ENCODE measurements around the gene GRIP2. TPM values are rescaled to one million over a fixed set of nuclear protein-coding genes. Genes with fewer than 3 reads are reported as not detected.

GRIP2 gene
- total and polyA plus RNA-seq, 2 of the 4 experiments (the other 2 are of a cell fraction), result 0.05 TPM; not detected in 1

GRCh38 chr3:14507757-14508504 lies 32.2 kb downstream of the GRIP2 start:
- intact Hi-C loops (cut with micrococcal nuclease) (loop anchor here (2.0 to 5.0 kb wide), 2 partner anchors 145 to 274 kb away; no protein-coding TSS in a partner anchor), dilution Hi-C loops (cut with HindIII; ENCODE audit: low sequenced_read_pairs, unreplicated experiment) (no loop called here), in situ Hi-C loops (cut with MboI; ENCODE audit: low sequenced_read_pairs) (loop anchor here (10.0 kb wide), 1 partner anchor 417 kb away; no protein-coding TSS in a partner anchor)
- H4K20me1 ChIP-seq (ENCODE audit: insufficient read depth, low read length), result no peaks in the 10 kb centered on the region
- H3K9me3 ChIP-seq (ENCODE audit: control insufficient read depth, insufficient read depth, low read length), result peaks cover 5% of the 10 kb centered on the region
- ChIA-PET POLR2A (ENCODE audit: unreplicated experiment) (no interaction called here), CTCF (interaction anchor here (1.0 to 1.5 kb wide), 2 partner anchors 25 to 305 kb away, joined by 3 to 5 read pairs; no protein-coding TSS in a partner anchor)
- no peak overlapping the region for H2AK5ac ChIP-seq (ENCODE audit: low read depth, low read length)
- H3K9ac ChIP-seq (ENCODE audit: low read depth, low read length), result no peak overlapping the region
- H3K27ac ChIP-seq (ENCODE audit: insufficient read depth, low read length), result no peak overlapping the region
- ATAC-seq (ENCODE audit: low read depth) (no peak), DNase-seq (no peak)
- H3K4me1 ChIP-seq (ENCODE audit: control insufficient read depth, insufficient read depth, low read length), result no peaks in the 10 kb centered on the region
- H3K56ac ChIP-seq (ENCODE audit: extremely low read depth, insufficient read depth, low read length), result no peak overlapping the region
- no peak overlapping the region for H2BK15ac ChIP-seq (ENCODE audit: low read depth, low read length)
- no peak overlapping the region for H2BK5ac ChIP-seq (ENCODE audit: low read depth, low read length, poor library complexity, severe bottlenecking)
- BruUV-seq (replicated peaks), result no TSS peak
- no peak overlapping the region for H2AFZ ChIP-seq (replicated peaks; ENCODE audit: low read length, poor library complexity)
- no peak overlapping the region for H4K8ac ChIP-seq (ENCODE audit: low read depth in 2 of 2, low read length in 2 of 2)
- no peak overlapping the region for H3K4me2 ChIP-seq (ENCODE audit: low read depth, low read length)
- H3K36me3 ChIP-seq (ENCODE audit: control insufficient read depth, insufficient read depth, low read length), result no peaks in the 10 kb centered on the region
- WGBS, 2 experiments (ENCODE audit: extremely low coverage in 2 of 2, insufficient read length in 1 of 2), result 90% methylated on average over 2 of the region's 6 CpGs; no CpG with 5 or more reads in 1 of the 2 experiments
- H3K79me1 ChIP-seq (ENCODE audit: low read depth in 1 of 2, low read length in 2 of 2), result no peaks in the 10 kb centered on the region
- no peak overlapping the region for H2BK20ac ChIP-seq (ENCODE audit: low read depth, low read length)
- no peaks in the 10 kb centered on the region for H3K9me1 ChIP-seq (ENCODE audit: insufficient read depth, low read length)
- TF ChIP-seq USF2 (IDR thresholded peaks at IDR 0.05; ENCODE audit: low read depth, low read length) (no peak), MAZ (IDR thresholded peaks at IDR 0.05; ENCODE audit: borderline replicate concordance, low read depth, low read length) (no peak), RCOR1 (IDR thresholded peaks at IDR 0.05; ENCODE audit: insufficient replicate concordance, low read length) (no peak), MAFK (IDR thresholded peaks at IDR 0.05; ENCODE audit: low read depth, low read length) (no peak), NFE2L2 (IDR thresholded peaks at IDR 0.05; ENCODE audit: low read depth, low read length) (no peak), CHD1 (IDR thresholded peaks at IDR 0.05; ENCODE audit: low read depth, low read length) (no peak), FOS (IDR thresholded peaks at IDR 0.05; ENCODE audit: low read depth, low read length) (no peak), ELK1 (IDR thresholded peaks at IDR 0.05; ENCODE audit: borderline replicate concordance, low read depth, low read length) (no peak), SMC3 (IDR thresholded peaks at IDR 0.05; ENCODE audit: low read depth, low read length) (no peak)
- H4K5ac ChIP-seq (ENCODE audit: low read depth, low read length), result no peak overlapping the region
- H2AK9ac ChIP-seq (replicated peaks; ENCODE audit: low read depth, low read length, poor library complexity), result no peak overlapping the region
- no peak overlapping the region for H2BK120ac ChIP-seq (ENCODE audit: low read depth, low read length)
- H3K23ac ChIP-seq (ENCODE audit: low read depth, low read length), result no peak overlapping the region
- peaks cover 14% of the 10 kb centered on the region for H3K27me3 ChIP-seq (ENCODE audit: control insufficient read depth, insufficient read depth, low read length)
- no peak overlapping the region for H3K4me3 ChIP-seq (ENCODE audit: insufficient read depth, low read depth, low read length)
- H3K18ac ChIP-seq (ENCODE audit: low read depth, low read length), result no peak overlapping the region
- no peak overlapping the region for H4K91ac ChIP-seq (ENCODE audit: insufficient read depth, low read depth, low read length)
- H3K14ac ChIP-seq (replicated peaks; ENCODE audit: low read depth, low read length), result no peak overlapping the region
- H3K4ac ChIP-seq (ENCODE audit: low read depth, low read length), result no peak overlapping the region

Data from IMR-90 (cell line).